SK-N-SH (cell line): ENCODE data around the gene BLCAP. TPM values are rescaled to one million over a fixed set of nuclear protein-coding genes. Genes with fewer than 3 reads are reported as not detected.

Source experiments
- CTCF ChIA-PET: fragments of 300-600, 350-600 bp; formaldehyde crosslinking; extraction: SDS; loops from one replicate; lab custom pipeline; 2021; lab: Yijun Ruan, JAX
- POLR2A ChIA-PET: fragments of 350-600 bp; sonication (Branson Sonifier 250); formaldehyde crosslinking; extraction: SDS; loops from one replicate; lab custom pipeline; 2020; ENCODE audit warnings: antibody characterized with exemption, inconsistent platforms; lab: Yijun Ruan, JAX
- DNase-seq: peaks from one replicate; pipeline ENCODE4 v3.0.0; 2012
- H2AFZ ChIP-seq: fragments of 200-600 bp; sonication (generic); 2 replicates; pipeline ENCODE4 v1.8.1; 2016; ENCODE audit warnings: antibody characterized with exemption, mild to moderate bottlenecking, low read depth
- H3F3A ChIP-seq: fragments of 200-600 bp; sonication (generic); replicated peaks from 2 replicates; pipeline ENCODE3; 2016; ENCODE audit warnings: antibody characterized with exemption, mild to moderate bottlenecking; ENCODE audit not compliant: insufficient read depth
- H3K27ac ChIP-seq, 2 experiments: fragments of 200-500 bp in 1 of 2; fragments of 200-600 bp in 1 of 2; sonication (Bioruptor generic) in 1 of 2; sonication (generic), shearing (Covaris generic) in 1 of 2; 2 replicates each; pipeline versions ENCODE4 v1.5.1 to v1.6.1; 2014 to 2016; ENCODE audit warnings: low read depth in 2 of 2, inconsistent platforms in 1 of 2, low read length in 1 of 2, mild to moderate bottlenecking in 1 of 2, mixed read lengths in 1 of 2
- H3K27me3 ChIP-seq: fragments of 200-600 bp; sonication (generic), shearing (Covaris generic); 2 replicates; pipeline ENCODE4 v1.6.1; 2016; ENCODE audit warnings: mixed run types; ENCODE audit not compliant: insufficient read depth
- H3K36me3 ChIP-seq, 2 experiments: fragments of 200-500 bp in 1 of 2; fragments of 200-600 bp in 1 of 2; sonication (Bioruptor generic) in 1 of 2; sonication (generic) in 1 of 2; replicated peaks in 1 of 2; 2 replicates each; pipeline versions ENCODE3 to v1.5.1; 2014 to 2016; ENCODE audit warnings: low read length in 1 of 2, mild to moderate bottlenecking in 1 of 2; ENCODE audit not compliant: insufficient read depth in 2 of 2, control insufficient read depth in 1 of 2
- H3K4me1 ChIP-seq, 2 experiments: fragments of 200-500 bp in 1 of 2; fragments of 200-600 bp in 1 of 2; sonication (Bioruptor generic) in 1 of 2; sonication (generic), shearing (Covaris generic) in 1 of 2; 2 replicates each; pipeline versions ENCODE4 v1.5.1 to v1.6.1; 2014 to 2016; ENCODE audit warnings: low read depth in 1 of 2, low read length in 1 of 2, mixed run types in 1 of 2; ENCODE audit not compliant: insufficient read depth in 2 of 2, control insufficient read depth in 1 of 2
- H3K4me2 ChIP-seq: fragments of 200-600 bp; sonication (generic), shearing (Covaris generic); 2 replicates; pipeline ENCODE4 v1.6.1; 2017; ENCODE audit warnings: mixed run types
- H3K4me3 ChIP-seq, 2 experiments: fragments of 200-500 bp in 1 of 2; fragments of 200-600 bp in 1 of 2; sonication (Bioruptor generic) in 1 of 2; sonication (generic), shearing (Covaris generic) in 1 of 2; 2 replicates each; pipeline versions ENCODE4 v1.5.1 to v1.8.1; 2014 to 2016; ENCODE audit warnings: low read depth in 2 of 2, inconsistent platforms in 1 of 2, low read length in 1 of 2, mild to moderate bottlenecking in 1 of 2, mixed read lengths in 1 of 2, moderate library complexity in 1 of 2
- H3K79me2 ChIP-seq: fragments of 200-600 bp; sonication (generic); 2 replicates; pipeline ENCODE4 v1.8.1; 2017; ENCODE audit warnings: mild to moderate bottlenecking; ENCODE audit not compliant: insufficient read depth
- H3K9ac ChIP-seq: fragments of 200-600 bp; sonication (generic); 2 replicates; pipeline ENCODE4 v1.6.1; 2017; ENCODE audit warnings: mixed run types
- H3K9me2 ChIP-seq: fragments of 200-600 bp; sonication (generic); 2 replicates; pipeline ENCODE4 v1.6.1; 2017; ENCODE audit warnings: mixed run types
- H3K9me3 ChIP-seq: fragments of 200-600 bp; sonication (generic); 2 replicates; pipeline ENCODE4 v1.6.1; 2017; ENCODE audit warnings: mixed run types, mild to moderate bottlenecking, moderate library complexity
- H4K20me1 ChIP-seq: fragments of 200-600 bp; sonication (generic); 2 replicates; pipeline ENCODE4 v1.6.1; 2017; ENCODE audit warnings: mild to moderate bottlenecking, mixed run types; ENCODE audit not compliant: insufficient read depth
- CHD2 ChIP-seq: fragments of 150-350 bp; IDR thresholded peaks from 2 replicates; pipeline ENCODE4 v1.6.1; 2018; ENCODE audit warnings: low read length; ENCODE audit not compliant: partially characterized antibody
- EP300 ChIP-seq, 2 experiments: IDR thresholded peaks; 2 replicates each; pipeline versions ENCODE4 v1.4.0 to v1.6.1; 2012; ENCODE audit warnings: borderline replicate concordance in 1 of 2, low read depth in 1 of 2, low read length in 1 of 2
- EZH2phosphoT487 ChIP-seq: fragments of 200-600 bp; sonication (generic); IDR thresholded peaks from 2 replicates; pipeline ENCODE4 v1.6.1; 2017; ENCODE audit warnings: low read depth, mixed run types, mild to moderate bottlenecking, antibody characterized with exemption, moderate library complexity, borderline replicate concordance
- MXI1 ChIP-seq: IDR thresholded peaks from 2 replicates; pipeline ENCODE4 v1.6.1; 2012; ENCODE audit warnings: mild to moderate bottlenecking, low read depth, low read length, improper control_type of control experiment
- NFIC ChIP-seq: IDR thresholded peaks from 2 replicates; pipeline ENCODE4 v1.4.0; 2012; ENCODE audit warnings: borderline replicate concordance
- RCOR1 ChIP-seq: fragments of 150-350 bp; IDR thresholded peaks from 2 replicates; pipeline ENCODE4 v1.6.1; 2017; ENCODE audit warnings: antibody characterized with exemption, low read length
- SIN3A ChIP-seq: IDR thresholded peaks from 2 replicates; pipeline ENCODE4 v1.6.1; 2012; ENCODE audit warnings: low read depth, mild to moderate bottlenecking, low read length, moderate library complexity, borderline replicate concordance
- SMC3 ChIP-seq: IDR thresholded peaks from 2 replicates; pipeline ENCODE4 v1.6.1; 2012; ENCODE audit warnings: low read depth, low read length, improper control_type of control experiment
- TEAD4 ChIP-seq: IDR thresholded peaks from 2 replicates; pipeline ENCODE4 v1.4.0; 2012; ENCODE audit warnings: mild to moderate bottlenecking, borderline replicate concordance; ENCODE audit not compliant: insufficient read depth
- USF2 ChIP-seq: fragments of 150-350 bp; IDR thresholded peaks from 2 replicates; pipeline ENCODE4 v1.6.1; 2017; ENCODE audit warnings: antibody characterized with exemption, low read length, low read depth, borderline replicate concordance
- YY1 ChIP-seq: IDR thresholded peaks from 2 replicates; pipeline ENCODE4 v1.4.0; 2012; ENCODE audit warnings: low read depth, mild to moderate bottlenecking
- ZBTB33 ChIP-seq: IDR thresholded peaks from 2 replicates; pipeline ENCODE4 v1.4.0; 2012; ENCODE audit warnings: low read depth, borderline replicate concordance
- WGBS: methylation state at CpG from one replicate; pipeline ENCODE4 v1.1.6; 2017; ENCODE audit warnings: low lambda C conversion rate; 5-methylcytosine and 5-hydroxymethylcytosine counted together
- polyA plus RNA-seq, 3 experiments: library from polyadenylated mRNA; depleted of rRNA; stranded (reverse); fragments of >200 nt; gene quantifications; 2 replicates each; pipeline ENCODE4 v1.2.3, GENCODE V29; 2012
- TF ChIP-seq, protein P1 (sequence below): IDR thresholded peaks from 2 replicates; pipeline ENCODE4 v1.4.0; 2012; ENCODE audit warnings: low read depth
- TF ChIP-seq, protein P2 (sequence below): fragments of 200-600 bp; sonication (generic); IDR thresholded peaks from 2 replicates; pipeline ENCODE4 v1.6.1; 2017; ENCODE audit warnings: antibody characterized with exemption, mild to moderate bottlenecking, moderate library complexity

The BLCAP gene
- polyA plus RNA-seq, 1 of the 3 experiments (the other 2 are of a cell fraction), result 55.8 TPM

- H3K4me1 ChIP-seq, result no peaks in the 10 kb centered on the region
- H3K9ac ChIP-seq, result no peak overlapping the region
- TF ChIP-seq CHD2, result no peak
- no peak for TF ChIP-seq NFIC
- no peak for TF ChIP-seq YY1
- no peak for TF ChIP-seq EZH2phosphoT487
- TF ChIP-seq RCOR1, result no peak
- no peak for TF ChIP-seq SMC3
- TF ChIP-seq, protein P1, sequence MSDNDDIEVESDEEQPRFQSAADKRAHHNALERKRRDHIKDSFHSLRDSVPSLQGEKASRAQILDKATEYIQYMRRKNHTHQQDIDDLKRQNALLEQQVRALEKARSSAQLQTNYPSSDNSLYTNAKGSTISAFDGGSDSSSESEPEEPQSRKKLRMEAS, result no peak
- no peaks in the 10 kb centered on the region for H3K9me3 ChIP-seq
- H4K20me1 ChIP-seq, result no peaks in the 10 kb centered on the region
- CTCF ChIA-PET, result no interaction called here
- H3K9me2 ChIP-seq, result no peaks in the 10 kb centered on the region
- no peaks in the 10 kb centered on the region for H3K79me2 ChIP-seq
- POLR2A ChIA-PET, result no interaction called here
- H3K27ac ChIP-seq, result no peak overlapping the region
- no peak overlapping the region for H2AFZ ChIP-seq
- H3K4me2 ChIP-seq, result no peak overlapping the region
- no peak overlapping the region for H3K4me3 ChIP-seq
- DNase-seq, result no peak
- H3K27me3 ChIP-seq, result no peaks in the 10 kb centered on the region; the same call in 1 of the 2 replicates
- H3F3A ChIP-seq, result peaks cover 3% of the 10 kb centered on the region
- WGBS, result 8% methylated on average over 3 of the region's 3 CpGs
- H3K36me3 ChIP-seq, result no peaks in the 10 kb centered on the region
Measured at GRCh38 chr20:37484331-37484730, 43.3 kb downstream of the BLCAP start.

- peaks cover 3% of the 10 kb centered on the region for H3F3A ChIP-seq
- no peaks in the 10 kb centered on the region for H3K9me3 ChIP-seq
- no peak overlapping the region for H2AFZ ChIP-seq
- H3K4me2 ChIP-seq, result no peak overlapping the region
- no peaks in the 10 kb centered on the region for H4K20me1 ChIP-seq
- H3K9me2 ChIP-seq, result no peaks in the 10 kb centered on the region
- CTCF ChIA-PET, result interaction anchor here (0.7 kb wide), 1 partner anchor 20 kb away, joined by 3 read pairs; no protein-coding TSS in a partner anchor
- no peaks in the 10 kb centered on the region for H3K79me2 ChIP-seq
- no peaks in the 10 kb centered on the region for H3K4me1 ChIP-seq
- no peak overlapping the region for H3K27ac ChIP-seq
- no peaks in the 10 kb centered on the region for H3K36me3 ChIP-seq
- POLR2A ChIA-PET, result no interaction called here
- H3K9ac ChIP-seq, result no peak overlapping the region
- no peak overlapping the region for H3K4me3 ChIP-seq
- TF ChIP-seq, protein P2, sequence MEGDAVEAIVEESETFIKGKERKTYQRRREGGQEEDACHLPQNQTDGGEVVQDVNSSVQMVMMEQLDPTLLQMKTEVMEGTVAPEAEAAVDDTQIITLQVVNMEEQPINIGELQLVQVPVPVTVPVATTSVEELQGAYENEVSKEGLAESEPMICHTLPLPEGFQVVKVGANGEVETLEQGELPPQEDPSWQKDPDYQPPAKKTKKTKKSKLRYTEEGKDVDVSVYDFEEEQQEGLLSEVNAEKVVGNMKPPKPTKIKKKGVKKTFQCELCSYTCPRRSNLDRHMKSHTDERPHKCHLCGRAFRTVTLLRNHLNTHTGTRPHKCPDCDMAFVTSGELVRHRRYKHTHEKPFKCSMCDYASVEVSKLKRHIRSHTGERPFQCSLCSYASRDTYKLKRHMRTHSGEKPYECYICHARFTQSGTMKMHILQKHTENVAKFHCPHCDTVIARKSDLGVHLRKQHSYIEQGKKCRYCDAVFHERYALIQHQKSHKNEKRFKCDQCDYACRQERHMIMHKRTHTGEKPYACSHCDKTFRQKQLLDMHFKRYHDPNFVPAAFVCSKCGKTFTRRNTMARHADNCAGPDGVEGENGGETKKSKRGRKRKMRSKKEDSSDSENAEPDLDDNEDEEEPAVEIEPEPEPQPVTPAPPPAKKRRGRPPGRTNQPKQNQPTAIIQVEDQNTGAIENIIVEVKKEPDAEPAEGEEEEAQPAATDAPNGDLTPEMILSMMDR, result no peak
- DNase-seq, result no peak
- peaks cover 17% of the 10 kb centered on the region; the same call in 1 of the 2 replicates for H3K27me3 ChIP-seq
- 43% methylated on average over 5 of the region's 5 CpGs for WGBS
Measured at GRCh38 chr20:37481610-37482009, 46.1 kb downstream of the BLCAP start.

GRCh38 chr20:37480919-37481318 lies 46.8 kb downstream of the BLCAP start:
- Histone ChIP-seq H3K79me2 (no peaks in the 10 kb centered on the region), H2AFZ (no peak overlapping the region), H3K9me3 (no peaks in the 10 kb centered on the region), H3K9ac (no peak overlapping the region), H3K4me3 (no peak overlapping the region), H3K9me2 (no peaks in the 10 kb centered on the region), H3K36me3 (no peaks in the 10 kb centered on the region), H3K4me1 (no peaks in the 10 kb centered on the region), H3F3A (peaks cover 3% of the 10 kb centered on the region), H3K27ac (no peak overlapping the region), H4K20me1 (no peaks in the 10 kb centered on the region), H3K4me2 (no peak overlapping the region), H3K27me3 (peaks cover 17% of the 10 kb centered on the region; the same call in 1 of the 2 replicates)
- POLR2A ChIA-PET, result no interaction called here
- CTCF ChIA-PET, result no interaction called here
- no peak for DNase-seq
- WGBS, result 46% methylated on average over 1 of the region's 1 CpG
- TF ChIP-seq ZBTB33, result no peak
- TF ChIP-seq SIN3A, result no peak
- no peak for TF ChIP-seq YY1
- no peak for TF ChIP-seq USF2
- TF ChIP-seq EP300 (IDR thresholded peaks at IDR 0.05; ENCODE audit: borderline replicate concordance in 1 of 2, low read depth in 1 of 2, low read length in 1 of 2), result no peak
- TF ChIP-seq, protein P2, result no peak
- TF ChIP-seq TEAD4, result no peak
- no peak for TF ChIP-seq NFIC
- TF ChIP-seq MXI1, result no peak
